Midbrain (tissue), 1 donor: ENCODE measurements around the gene ELFN1.

Experiments used
- DNase-seq: peaks from one replicate; lab custom pipeline; 2025; lab: John Stamatoyannopoulos, UW

ELFN1 gene

GRCh38 chr7:1642291-1642731 lies 27.8 kb upstream of the ELFN1 start:
- DNase-seq: no peak

GRCh38 chr7:1643270-1644092 lies 26.6 kb upstream of the ELFN1 start:
- DNase-seq: no peak

GRCh38 chr7:1644341-1645070 lies 25.6 kb upstream of the ELFN1 start:
- no peak for DNase-seq

- no peak for DNase-seq
Measured at GRCh38 chr7:1645071-1645409, 25.0 kb upstream of the ELFN1 start.

- DNase-seq: no peak
Measured at GRCh38 chr7:1645476-1645875, 24.6 kb upstream of the ELFN1 start.

GRCh38 chr7:1646391-1646790 lies 23.7 kb upstream of the ELFN1 start:
- DNase-seq: no peak

- DNase-seq: no peak
Measured at GRCh38 chr7:1646957-1647891, 22.9 kb upstream of the ELFN1 start.

- peak; percentile 32 for DNase-seq
Measured at GRCh38 chr7:1647961-1648672, 22.0 kb upstream of the ELFN1 start.

GRCh38 chr7:1649751-1650326 lies 20.2 kb upstream of the ELFN1 start:
- DNase-seq: no peak

- no peak for DNase-seq
Measured at GRCh38 chr7:1650363-1651030, 19.6 kb upstream of the ELFN1 start.

- no peak for DNase-seq
Measured at GRCh38 chr7:1651031-1651446, 19.0 kb upstream of the ELFN1 start.

- DNase-seq: no peak
Measured at GRCh38 chr7:1651891-1652290, 18.2 kb upstream of the ELFN1 start.

- DNase-seq: no peak
Measured at GRCh38 chr7:1653500-1653899, 16.6 kb upstream of the ELFN1 start.

- no peak for DNase-seq
Measured at GRCh38 chr7:1654111-1654510, 16.0 kb upstream of the ELFN1 start.

GRCh38 chr7:1654738-1655475 lies 15.2 kb upstream of the ELFN1 start:
- no peak for DNase-seq

- DNase-seq: no peak
Measured at GRCh38 chr7:1659696-1660095, 10.4 kb upstream of the ELFN1 start.

GRCh38 chr7:1661461-1661860 lies 8.6 kb upstream of the ELFN1 start:
- no peak for DNase-seq

GRCh38 chr7:1662101-1662500 lies 8.0 kb upstream of the ELFN1 start:
- DNase-seq: no peak

- no peak for DNase-seq
Measured at GRCh38 chr7:1662767-1663166, 7.3 kb upstream of the ELFN1 start.

GRCh38 chr7:1663223-1663622 lies 6.9 kb upstream of the ELFN1 start:
- DNase-seq: no peak
